PC-9 (cell line): Measurements from ENCODE around the gene FOXL1. TPM values are rescaled to one million over a fixed set of nuclear protein-coding genes. Genes with fewer than 3 reads are reported as not detected.

Experiments used
- BruUV-seq: library from RNA; stranded (reverse); fragments of 400-500 nt; replicated peaks from 2 replicates; lab custom pipeline; 2021; lab: Mats Ljungman, UMichigan
- CTCF ChIA-PET: fragments of 300-600 bp; sonication (Branson Sonifier 250); formaldehyde crosslinking; loops from one replicate; lab custom pipeline; 2022; ENCODE audit warnings: antibody characterized with exemption; lab: Charles Lee
- POLR2A ChIA-PET: fragments of 300-600 bp; sonication (Branson Sonifier 250); formaldehyde crosslinking; loops from one replicate; lab custom pipeline; 2022; ENCODE audit warnings: antibody characterized with exemption; ENCODE audit not compliant: unreplicated experiment; lab: Charles Lee
- DNase-seq, 2 experiments: peaks; one replicate each; pipeline versions ENCODE4 v3.0.0 to v3.0.0-alpha.2; 2015 to 2022; ENCODE audit warnings: mixed read lengths in 1 of 2
- H2AFZ ChIP-seq: fragments of 200-600 bp; sonication (generic); 2 replicates; pipeline ENCODE4 v1.8.1; 2017; ENCODE audit warnings: antibody characterized with exemption
- H3F3A ChIP-seq: fragments of 200-600 bp; sonication (generic); 2 replicates; pipeline ENCODE4 v1.8.1; 2017; ENCODE audit warnings: antibody characterized with exemption, mild to moderate bottlenecking, low read depth; ENCODE audit not compliant: insufficient read depth
- H3K27ac ChIP-seq: fragments of 200-600 bp; sonication (generic); 2 replicates; pipeline ENCODE4 v1.6.1; 2016; ENCODE audit warnings: mixed run types
- H3K27me3 ChIP-seq: fragments of 200-600 bp; sonication (generic); 2 replicates; pipeline ENCODE4 v1.6.1; 2016; ENCODE audit warnings: low read depth, mixed run types; ENCODE audit not compliant: insufficient read depth
- H3K36me3 ChIP-seq: fragments of 200-600 bp; sonication (generic); 2 replicates; pipeline ENCODE4 v1.6.1; 2016; ENCODE audit warnings: low read depth, mixed run types
- H3K4me1 ChIP-seq: fragments of 200-600 bp; sonication (generic); replicated peaks from 2 replicates; pipeline ENCODE4 v1.6.1; 2016; ENCODE audit warnings: mixed run types; ENCODE audit not compliant: insufficient read depth
- H3K4me2 ChIP-seq: fragments of 200-600 bp; sonication (generic); 2 replicates; pipeline ENCODE4 v1.6.1; 2017; ENCODE audit warnings: mixed run types
- H3K4me3 ChIP-seq: fragments of 200-600 bp; sonication (generic); 2 replicates; pipeline ENCODE4 v1.6.1; 2016; ENCODE audit warnings: mixed run types
- H3K79me2 ChIP-seq: fragments of 200-600 bp; sonication (generic); 2 replicates; pipeline ENCODE4 v1.6.1; 2017; ENCODE audit warnings: low read depth, mixed run types
- H3K9me2 ChIP-seq: fragments of 200-600 bp; sonication (generic); 2 replicates; pipeline ENCODE4 v1.8.1; 2017; ENCODE audit warnings: mild to moderate bottlenecking; ENCODE audit not compliant: insufficient read depth
- H3K9me3 ChIP-seq: fragments of 200-600 bp; sonication (generic); 2 replicates; pipeline ENCODE4 v1.8.1; 2016; ENCODE audit warnings: low read depth; ENCODE audit not compliant: insufficient read depth
- H4K20me1 ChIP-seq: fragments of 200-600 bp; sonication (generic); 2 replicates; pipeline ENCODE4 v1.8.1; 2017; ENCODE audit not compliant: insufficient read depth
- EZH2 ChIP-seq: fragments of 200-600 bp; sonication (generic); IDR thresholded peaks from 2 replicates; pipeline ENCODE4 v1.8.0; 2017; ENCODE audit warnings: antibody characterized with exemption, low read depth
- intact Hi-C: fragments of 100-400 bp; cut with micrococcal nuclease; formaldehyde crosslinking; loops from one replicate; pipeline ENCODE4 v1.10.0; 2022; ENCODE audit not compliant: unreplicated experiment
- total RNA-seq: library from RNA; stranded (reverse); gene quantifications from 2 replicates; pipeline ENCODE4 v1.2.3, GENCODE V29; 2021
- TF ChIP-seq, protein P1 (sequence below): fragments of 200-600 bp; sonication (generic); conservative IDR thresholded peaks from 2 replicates; pipeline ENCODE4 v1.6.1; 2017; ENCODE audit warnings: mixed run types, antibody characterized with exemption, mild to moderate bottlenecking, moderate library complexity

Gene FOXL1
- total RNA-seq, 1 experiment from 2014 or later, result not detected

DNA sequence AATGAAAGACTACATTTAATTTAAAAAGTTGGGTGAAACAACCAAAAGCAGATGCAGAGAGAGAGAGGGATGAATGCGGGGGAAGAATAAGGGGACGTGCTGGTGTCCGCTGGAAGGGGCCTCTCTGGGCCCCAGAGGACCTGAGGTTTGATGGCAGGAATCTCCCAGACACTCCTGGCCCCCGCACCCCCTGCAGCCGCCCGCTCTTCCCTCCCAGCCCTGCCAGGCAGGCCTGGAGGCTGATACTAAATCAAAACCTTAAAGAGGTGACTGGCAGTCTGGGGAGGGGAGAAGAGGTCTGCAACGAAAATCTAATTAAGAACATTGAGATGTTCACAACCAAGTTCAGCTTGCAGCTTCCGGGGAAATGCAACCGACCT lies 2.4 kb downstream of the FOXL1 start:
- Histone ChIP-seq H3K4me1 (no peaks in the 10 kb centered on the region), H3K4me2 (no peak overlapping the region)
- DNase-seq, result no peak

GRCh38 chr16:86581458-86581857 lies 3.1 kb downstream of the FOXL1 start:
- intact Hi-C loops, result no loop called here
- Histone ChIP-seq H3K27me3 (peaks cover 82% of the 10 kb centered on the region), H4K20me1 (no peaks in the 10 kb centered on the region), H3F3A (no peaks in the 10 kb centered on the region), H3K4me2 (no peak overlapping the region), H3K4me3 (no peak overlapping the region), H3K36me3 (no peaks in the 10 kb centered on the region), H3K9me2 (no peaks in the 10 kb centered on the region), H3K4me1 (no peaks in the 10 kb centered on the region), H3K79me2 (no peaks in the 10 kb centered on the region), H3K9me3 (no peaks in the 10 kb centered on the region), H3K27ac (no peak overlapping the region), H2AFZ (no peak overlapping the region)
- BruUV-seq, result no TSS peak
- ChIA-PET CTCF (no interaction called here), POLR2A (no interaction called here)
- no peak for DNase-seq
- TF ChIP-seq EZH2, result no peak
- TF ChIP-seq, protein P1, sequence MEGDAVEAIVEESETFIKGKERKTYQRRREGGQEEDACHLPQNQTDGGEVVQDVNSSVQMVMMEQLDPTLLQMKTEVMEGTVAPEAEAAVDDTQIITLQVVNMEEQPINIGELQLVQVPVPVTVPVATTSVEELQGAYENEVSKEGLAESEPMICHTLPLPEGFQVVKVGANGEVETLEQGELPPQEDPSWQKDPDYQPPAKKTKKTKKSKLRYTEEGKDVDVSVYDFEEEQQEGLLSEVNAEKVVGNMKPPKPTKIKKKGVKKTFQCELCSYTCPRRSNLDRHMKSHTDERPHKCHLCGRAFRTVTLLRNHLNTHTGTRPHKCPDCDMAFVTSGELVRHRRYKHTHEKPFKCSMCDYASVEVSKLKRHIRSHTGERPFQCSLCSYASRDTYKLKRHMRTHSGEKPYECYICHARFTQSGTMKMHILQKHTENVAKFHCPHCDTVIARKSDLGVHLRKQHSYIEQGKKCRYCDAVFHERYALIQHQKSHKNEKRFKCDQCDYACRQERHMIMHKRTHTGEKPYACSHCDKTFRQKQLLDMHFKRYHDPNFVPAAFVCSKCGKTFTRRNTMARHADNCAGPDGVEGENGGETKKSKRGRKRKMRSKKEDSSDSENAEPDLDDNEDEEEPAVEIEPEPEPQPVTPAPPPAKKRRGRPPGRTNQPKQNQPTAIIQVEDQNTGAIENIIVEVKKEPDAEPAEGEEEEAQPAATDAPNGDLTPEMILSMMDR, result no peak

More for the DNA sequence above, 2.4 kb downstream of the FOXL1 start:
- H3F3A ChIP-seq, result no peaks in the 10 kb centered on the region
- H3K4me3 ChIP-seq, result no peak overlapping the region
- H3K27ac ChIP-seq, result no peak overlapping the region
- ChIA-PET CTCF (no interaction called here), POLR2A (no interaction called here)
- TF ChIP-seq EZH2, result no peak
- TF ChIP-seq, protein P1, result no peak
- H4K20me1 ChIP-seq, result no peaks in the 10 kb centered on the region
- peaks cover 75% of the 10 kb centered on the region for H3K27me3 ChIP-seq
- no peaks in the 10 kb centered on the region for H3K79me2 ChIP-seq
- H3K9me2 ChIP-seq, result no peaks in the 10 kb centered on the region
- no peak overlapping the region for H2AFZ ChIP-seq
- BruUV-seq, result no TSS peak
- no peaks in the 10 kb centered on the region for H3K9me3 ChIP-seq
- H3K36me3 ChIP-seq, result no peaks in the 10 kb centered on the region
- intact Hi-C loops, result no loop called here

- Histone ChIP-seq H3K4me2 (no peak overlapping the region), H3K27ac (no peak overlapping the region), H3F3A (no peaks in the 10 kb centered on the region), H2AFZ (no peak overlapping the region), H4K20me1 (no peaks in the 10 kb centered on the region), H3K36me3 (no peaks in the 10 kb centered on the region), H3K9me2 (no peaks in the 10 kb centered on the region), H3K4me1 (no peaks in the 10 kb centered on the region), H3K9me3 (no peaks in the 10 kb centered on the region), H3K27me3 (peaks cover 74% of the 10 kb centered on the region), H3K4me3 (no peak overlapping the region), H3K79me2 (no peaks in the 10 kb centered on the region)
- intact Hi-C loops, result no loop called here
- CTCF ChIA-PET, result no interaction called here
- TF ChIP-seq EZH2, result no peak
- TF ChIP-seq, protein P1, result no peak
- POLR2A ChIA-PET, result no interaction called here
- BruUV-seq, result no TSS peak
- DNase-seq, result no peak
Measured at GRCh38 chr16:86584071-86584685, 5.8 kb downstream of the FOXL1 start.
